IPS DF 6.9 (cell line): Measurements from ENCODE around the gene MSH4.
A peak's percentile ranks its signal among the peaks of the same experiment; 100 is the strongest.
"Not testable (repeated sequence)": the region's sequence is repeated elsewhere in the genome, so short reads cannot be mapped to it uniquely, and the experiment has no call there.

Source experiments
- DNase-seq: peaks from one replicate; pipeline ENCODE4 v3.0.0-alpha.2; 2013; ENCODE audit warnings: low read depth, low spot score
- H3K27ac ChIP-seq: one replicate; pipeline ENCODE4 v1.5.1; 2013; ENCODE audit warnings: low read length, control low read depth
- H3K27me3 ChIP-seq: 2 replicates; pipeline ENCODE4 v1.6.1; 2013; ENCODE audit warnings: mild to moderate bottlenecking, low read length; ENCODE audit not compliant: control insufficient read depth, insufficient read depth
- H3K36me3 ChIP-seq: 2 replicates; pipeline ENCODE4 v1.6.1; 2013; ENCODE audit warnings: low read length; ENCODE audit not compliant: control insufficient read depth, insufficient read depth
- H3K4me1 ChIP-seq: 2 replicates; pipeline ENCODE4 v1.6.1; 2013; ENCODE audit warnings: low read length; ENCODE audit not compliant: control insufficient read depth, insufficient read depth
- H3K4me3 ChIP-seq: 2 replicates; pipeline ENCODE4 v1.5.1; 2013; ENCODE audit warnings: mild to moderate bottlenecking, low read length
- H3K9me3 ChIP-seq: 2 replicates; pipeline ENCODE4 v1.6.1; 2013; ENCODE audit warnings: low read length, inconsistent platforms; ENCODE audit not compliant: control insufficient read depth, insufficient read depth
- WGBS: extraction: QIAGEN DNeasy Blood & Tissue Kit; methylation state at CpG from one replicate; pipeline ENCODE4 v1.1.7; 2013; ENCODE audit warnings: mixed read lengths, missing lambda C conversion rate; ENCODE audit not compliant: insufficient read length, insufficient coverage; 5-methylcytosine and 5-hydroxymethylcytosine counted together

MSH4 gene

GRCh38 chr1:75780183-75780582, 16.5 kb upstream of the MSH4 start:
- not testable (repeated sequence) for H3K9me3 ChIP-seq, H3K27ac ChIP-seq, H3K36me3 ChIP-seq, H3K4me1 ChIP-seq, DNase-seq, H3K27me3 ChIP-seq, H3K4me3 ChIP-seq
- no CpG with 5 or more reads among the region's 4 CpGs for WGBS

- not testable (repeated sequence) for H3K27ac ChIP-seq, DNase-seq, H3K4me1 ChIP-seq, H3K4me3 ChIP-seq, H3K36me3 ChIP-seq, H3K27me3 ChIP-seq, H3K9me3 ChIP-seq
- no CpG with 5 or more reads among the region's 4 CpGs for WGBS
Measured at GRCh38 chr1:75783920-75784319, 12.8 kb upstream of the MSH4 start.

- WGBS = no CpG with 5 or more reads among the region's 9 CpGs
Measured at GRCh38 chr1:75785320-75785982, 11.2 kb upstream of the MSH4 start.

GRCh38 chr1:75785983-75786853, 10.5 kb upstream of the MSH4 start, which contains the start of gene RABGGTB:
RABGGTB (plus strand) TSS chr1:75786256; CDS start chr1:75786272, 16 bp downstream.
- Histone ChIP-seq H3K27ac (no peak within 1 kb of the TSS), H3K4me3 (peak within 1 kb of the TSS; percentile 80; the same call in 1 of the 2 replicates), H3K9me3 (no peaks in the 10 kb centered on the region), H3K4me1 (peaks cover 2% of the 10 kb centered on the region; the same call in 1 of the 2 replicates), H3K27me3 (no peaks in the 10 kb centered on the region), H3K36me3 (peaks cover 8% of the 10 kb centered on the region; the same call in 1 of the 2 replicates)
- WGBS = no CpG with 5 or more reads among the region's 28 CpGs
- DNase-seq = peak; percentile 92

More at GRCh38 chr1:75785320-75785982, 11.2 kb upstream of the MSH4 start:
- Histone ChIP-seq H3K4me3 (peak overlapping the region; percentile 80; the same call in 1 of the 2 replicates), H3K27ac (no peak overlapping the region), H3K9me3 (no peaks in the 10 kb centered on the region), H3K36me3 (peaks cover 2% of the 10 kb centered on the region; the same call in 1 of the 2 replicates), H3K4me1 (peaks cover 2% of the 10 kb centered on the region; the same call in 1 of the 2 replicates), H3K27me3 (no peaks in the 10 kb centered on the region)
- DNase-seq = no peak

GRCh38 chr1:75786901-75787493, 9.7 kb upstream of the MSH4 start:
- DNase-seq = no peak
- WGBS = no CpG with 5 or more reads among the region's 10 CpGs
- no peak overlapping the region for H3K27ac ChIP-seq
- no peaks in the 10 kb centered on the region for H3K9me3 ChIP-seq
- peaks cover 8% of the 10 kb centered on the region; the same call in 1 of the 2 replicates for H3K36me3 ChIP-seq
- no peaks in the 10 kb centered on the region for H3K27me3 ChIP-seq
- peak overlapping the region; percentile 80; the same call in 1 of the 2 replicates for H3K4me3 ChIP-seq
- H3K4me1 ChIP-seq = peaks cover 2% of the 10 kb centered on the region; the same call in 1 of the 2 replicates

GRCh38 chr1:75787524-75787923, 9.2 kb upstream of the MSH4 start:
- peaks cover 2% of the 10 kb centered on the region; the same call in 1 of the 2 replicates for H3K4me1 ChIP-seq

GRCh38 chr1:75789988-75790387, 6.7 kb upstream of the MSH4 start:
- DNase-seq = no peak
- Histone ChIP-seq H3K27me3 (no peaks in the 10 kb centered on the region), H3K4me3 (no peak overlapping the region), H3K36me3 (peaks cover 14% of the 10 kb centered on the region; the same call in 1 of the 2 replicates), H3K27ac (no peak overlapping the region), H3K4me1 (peaks cover 2% of the 10 kb centered on the region; the same call in 1 of the 2 replicates), H3K9me3 (no peaks in the 10 kb centered on the region)

More at GRCh38 chr1:75787524-75787923, 9.2 kb upstream of the MSH4 start:
- no peak for DNase-seq
- peak overlapping the region; percentile 80; the same call in 1 of the 2 replicates for H3K4me3 ChIP-seq
- no peaks in the 10 kb centered on the region for H3K27me3 ChIP-seq
- H3K9me3 ChIP-seq = no peaks in the 10 kb centered on the region
- no peak overlapping the region for H3K27ac ChIP-seq
- H3K36me3 ChIP-seq = peaks cover 11% of the 10 kb centered on the region; the same call in 1 of the 2 replicates
- 100% methylated on average over 1 of the region's 4 CpGs for WGBS

GRCh38 chr1:75791022-75791421, 5.7 kb upstream of the MSH4 start:
- Histone ChIP-seq H3K27ac (no peak overlapping the region), H3K4me3 (no peak overlapping the region), H3K27me3 (no peaks in the 10 kb centered on the region), H3K36me3 (peaks cover 23% of the 10 kb centered on the region; the same call in 1 of the 2 replicates), H3K9me3 (no peaks in the 10 kb centered on the region), H3K4me1 (peaks cover 2% of the 10 kb centered on the region; the same call in 1 of the 2 replicates)
- no CpG with 5 or more reads among the region's 1 CpG for WGBS
- DNase-seq = no peak

GRCh38 chr1:75792091-75792490, 4.6 kb upstream of the MSH4 start:
- peaks cover 28% of the 10 kb centered on the region for H3K36me3 ChIP-seq
- no peaks in the 10 kb centered on the region for H3K27me3 ChIP-seq
- H3K4me1 ChIP-seq = peaks cover 2% of the 10 kb centered on the region; the same call in 1 of the 2 replicates
- H3K9me3 ChIP-seq = no peaks in the 10 kb centered on the region
- no peak overlapping the region for H3K4me3 ChIP-seq
- no CpG with 5 or more reads among the region's 3 CpGs for WGBS
- DNase-seq = no peak
- no peak overlapping the region for H3K27ac ChIP-seq

- Histone ChIP-seq H3K27me3 (no peaks in the 10 kb centered on the region), H3K4me1 (no peaks in the 10 kb centered on the region), H3K4me3 (no peak overlapping the region), H3K36me3 (peaks cover 28% of the 10 kb centered on the region), H3K9me3 (no peaks in the 10 kb centered on the region), H3K27ac (no peak overlapping the region)
- DNase-seq = no peak
- no CpG with 5 or more reads among the region's 2 CpGs for WGBS
Measured at GRCh38 chr1:75794382-75794781, 2.3 kb upstream of the MSH4 start.
